ENCODE results near the gene MACO1.

MACO1 gene

DNA sequence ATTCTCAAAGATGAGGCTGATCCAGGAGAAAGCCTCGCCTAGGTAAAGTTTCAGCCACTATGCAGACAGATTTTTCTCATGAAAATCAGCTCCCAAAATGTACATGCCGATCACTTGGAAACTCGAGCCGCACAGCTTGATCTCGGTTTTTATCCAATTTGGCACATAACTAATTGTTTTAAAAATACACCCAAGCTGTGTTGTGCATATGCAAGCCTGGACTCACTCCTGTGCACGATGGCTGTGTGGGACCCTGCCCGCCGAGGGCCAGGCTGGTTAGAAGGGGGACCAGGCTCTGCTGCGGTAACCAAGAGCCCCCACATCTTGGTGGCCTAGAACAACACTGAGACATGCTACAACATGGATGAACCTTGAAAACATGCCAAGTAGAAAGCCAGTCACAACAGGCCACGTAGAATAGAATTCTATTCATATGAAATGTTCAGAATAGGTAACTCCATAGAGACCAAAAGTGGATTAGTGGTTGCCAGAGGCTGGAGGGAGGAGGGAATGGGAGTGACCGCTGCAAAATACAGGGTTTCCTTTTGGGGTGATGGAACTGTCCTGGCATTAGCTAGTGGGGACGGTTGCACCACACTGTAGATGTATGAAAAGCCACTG is 96.6 kb downstream of the MACO1 start:
- no peak for DNase-seq
- peaks cover 2% of the 10 kb centered on the region for H3K4me1 Mint-ChIP-seq (ENCODE audit: low read depth)
- no peak overlapping the region for H3K27ac Mint-ChIP-seq
- H3K9me3 Mint-ChIP-seq = no peaks in the 10 kb centered on the region
- no peak overlapping the region for H3K4me3 Mint-ChIP-seq
- no peaks in the 10 kb centered on the region for H3K27me3 Mint-ChIP-seq
- H3K36me3 Mint-ChIP-seq (ENCODE audit: low read depth) = no peaks in the 10 kb centered on the region

DNA sequence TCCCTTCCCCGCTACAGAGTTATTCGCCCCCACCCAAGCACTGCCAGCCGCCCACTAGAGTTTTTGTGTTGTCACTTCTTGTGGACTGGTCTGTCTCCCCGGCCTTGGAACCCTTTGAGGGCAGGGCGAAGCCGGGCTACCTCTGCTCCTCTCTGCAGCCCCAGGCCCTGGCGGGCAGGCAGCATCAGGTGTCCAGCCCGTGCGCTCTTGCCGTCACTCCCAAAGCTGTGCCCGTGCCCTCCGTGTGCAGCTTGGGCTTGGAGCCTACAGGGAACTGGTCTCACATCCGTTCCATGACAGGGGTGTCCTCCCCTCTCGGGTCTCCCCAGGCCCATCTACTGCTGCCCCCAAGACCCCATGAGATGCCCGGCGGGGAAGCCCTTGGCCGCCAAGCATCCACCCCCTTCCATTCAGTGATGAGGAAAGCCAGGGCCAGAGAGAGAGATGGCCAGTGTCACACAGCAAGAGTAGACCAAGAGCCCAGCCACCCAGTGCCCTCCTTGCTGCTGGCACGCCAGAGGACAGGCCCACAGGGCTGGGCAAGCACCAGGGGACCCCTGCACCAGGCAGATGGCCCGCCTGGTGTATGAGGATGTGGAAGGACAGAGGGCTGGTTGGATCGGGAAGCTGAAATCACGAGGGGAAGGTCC is 97.4 kb downstream of the MACO1 start:
- H3K27me3 Mint-ChIP-seq = no peaks in the 10 kb centered on the region
- H3K4me1 Mint-ChIP-seq (ENCODE audit: low read depth) = peaks cover 2% of the 10 kb centered on the region
- H3K36me3 Mint-ChIP-seq (ENCODE audit: low read depth) = no peaks in the 10 kb centered on the region
- no peak overlapping the region for H3K4me3 Mint-ChIP-seq
- no peak overlapping the region for H3K27ac Mint-ChIP-seq
- DNase-seq = no peak
- H3K9me3 Mint-ChIP-seq = no peaks in the 10 kb centered on the region

DNA sequence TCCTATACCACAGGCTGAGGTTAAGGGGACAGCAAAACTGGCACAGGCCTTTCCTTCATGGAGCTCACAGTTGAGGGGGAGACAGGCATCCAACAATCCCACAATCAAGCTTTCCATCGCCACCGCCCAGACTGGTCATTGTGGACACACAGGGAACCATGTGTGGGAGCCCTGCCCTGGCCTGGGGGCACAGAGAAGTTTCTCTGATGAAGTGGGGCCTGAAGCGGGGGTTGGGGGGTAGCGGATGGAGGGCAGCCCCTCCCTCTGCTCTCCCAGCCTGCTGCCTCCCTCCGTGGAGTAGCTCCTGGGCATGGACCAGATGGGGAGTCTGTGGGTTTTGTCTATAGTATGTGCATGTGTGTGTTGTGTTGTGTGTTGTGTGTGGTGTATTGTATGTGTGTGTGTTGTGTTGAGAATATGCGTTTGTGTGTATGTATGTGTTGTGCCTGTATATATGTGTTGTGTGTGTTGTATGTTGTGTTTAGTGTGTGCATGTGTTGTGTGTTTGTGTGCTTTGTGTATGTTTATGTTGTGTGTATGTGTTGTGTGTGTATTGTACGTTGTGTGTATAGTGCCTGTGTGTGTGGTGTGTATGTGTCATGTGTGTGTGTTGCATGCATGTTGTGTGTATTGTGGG is 98.3 kb downstream of the MACO1 start:
- no peaks in the 10 kb centered on the region for H3K27me3 Mint-ChIP-seq
- no peak overlapping the region for H3K4me3 Mint-ChIP-seq
- peaks cover 2% of the 10 kb centered on the region for H3K4me1 Mint-ChIP-seq (ENCODE audit: low read depth)
- H3K36me3 Mint-ChIP-seq (ENCODE audit: low read depth) = no peaks in the 10 kb centered on the region
- no peak overlapping the region for H3K27ac Mint-ChIP-seq
- H3K9me3 Mint-ChIP-seq = no peaks in the 10 kb centered on the region
- DNase-seq = no peak

DNA sequence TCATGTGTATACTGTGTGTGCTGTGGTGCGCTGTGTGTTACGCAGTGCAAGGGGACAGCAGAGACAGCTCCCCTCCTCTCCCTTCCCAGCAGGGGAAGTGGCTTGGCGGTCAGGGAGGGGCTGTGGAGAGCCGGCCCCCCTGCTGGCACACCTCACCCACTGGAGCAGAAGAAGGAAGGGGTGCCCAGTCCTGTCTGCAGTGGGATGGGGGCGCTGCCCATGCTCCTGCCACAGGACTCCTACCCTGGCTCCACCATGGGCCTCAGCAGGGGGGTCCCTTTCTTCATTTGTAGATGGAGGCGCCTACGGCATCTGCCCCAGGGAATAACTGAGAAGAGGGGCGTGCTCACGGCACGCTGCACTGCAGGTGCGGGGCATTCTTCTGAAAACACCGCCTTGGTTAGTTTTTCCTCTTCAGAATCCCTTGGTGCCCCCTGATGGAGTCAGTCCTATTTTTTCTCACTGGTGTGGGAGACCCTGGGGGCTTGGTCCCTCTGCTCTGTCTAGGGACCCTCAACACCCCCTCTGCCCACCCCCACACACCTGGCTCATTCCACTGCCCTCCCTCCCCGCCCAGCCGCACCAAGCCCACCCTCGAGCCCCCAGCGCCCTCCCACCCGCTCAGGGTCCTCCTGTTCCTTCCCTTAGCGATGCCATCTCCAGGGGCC is 99.0 kb downstream of the MACO1 start:
- Mint-ChIP-seq H3K27ac (no peak overlapping the region), H3K9me3 (no peaks in the 10 kb centered on the region), H3K4me1 (ENCODE audit: low read depth) (peaks cover 2% of the 10 kb centered on the region), H3K4me3 (no peak overlapping the region), H3K36me3 (ENCODE audit: low read depth) (no peaks in the 10 kb centered on the region), H3K27me3 (no peaks in the 10 kb centered on the region)
- DNase-seq = no peak

DNA sequence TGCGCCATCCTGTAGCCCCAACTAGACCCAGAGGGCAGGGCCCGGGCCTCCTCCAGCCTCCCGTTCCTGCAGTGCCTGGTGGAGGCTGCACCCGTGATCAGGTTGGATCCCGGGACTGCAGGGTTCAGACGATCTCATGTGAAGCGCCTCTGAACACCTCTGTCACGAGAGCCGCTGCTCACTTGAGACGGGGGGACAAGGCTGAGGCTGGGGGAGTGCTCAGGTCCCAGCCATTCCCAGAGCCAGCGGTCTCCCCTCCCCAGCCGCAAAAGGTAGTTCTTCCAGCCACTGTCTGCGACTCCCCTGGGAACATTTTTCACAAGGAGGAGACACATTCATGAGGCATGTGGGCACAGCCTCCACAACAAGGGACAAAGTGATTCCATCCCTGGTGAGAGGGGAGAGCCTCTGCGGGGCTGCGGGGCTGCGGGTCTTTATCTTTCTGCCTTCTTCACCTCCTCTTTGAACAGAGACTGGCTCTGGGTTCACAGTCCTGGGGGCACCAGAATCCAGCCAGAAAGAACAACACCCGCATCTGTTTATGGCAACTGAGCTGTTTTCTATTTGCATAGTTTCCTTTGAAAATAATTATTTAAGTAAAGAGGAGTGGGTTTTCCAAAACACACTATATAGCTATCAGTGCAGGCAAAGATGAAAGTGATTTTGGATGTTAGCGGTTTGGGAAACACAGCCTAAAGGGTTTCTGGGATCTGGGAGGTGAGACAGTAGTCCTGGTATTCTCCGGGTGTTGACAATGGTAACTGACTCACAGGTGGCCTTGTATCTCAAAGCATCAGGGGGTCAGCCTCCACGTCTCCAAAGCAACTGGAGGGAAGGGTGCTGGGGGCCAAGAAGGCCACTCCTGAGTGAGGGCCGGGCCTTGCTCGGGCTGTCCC is 99.7 kb downstream of the MACO1 start:
- no peak for DNase-seq
- H3K27me3 Mint-ChIP-seq = no peaks in the 10 kb centered on the region
- H3K9me3 Mint-ChIP-seq = no peaks in the 10 kb centered on the region
- H3K4me1 Mint-ChIP-seq (ENCODE audit: low read depth) = peaks cover 2% of the 10 kb centered on the region
- no peaks in the 10 kb centered on the region for H3K36me3 Mint-ChIP-seq (ENCODE audit: low read depth)
- H3K27ac Mint-ChIP-seq = no peak overlapping the region
- no peak overlapping the region for H3K4me3 Mint-ChIP-seq

DNA sequence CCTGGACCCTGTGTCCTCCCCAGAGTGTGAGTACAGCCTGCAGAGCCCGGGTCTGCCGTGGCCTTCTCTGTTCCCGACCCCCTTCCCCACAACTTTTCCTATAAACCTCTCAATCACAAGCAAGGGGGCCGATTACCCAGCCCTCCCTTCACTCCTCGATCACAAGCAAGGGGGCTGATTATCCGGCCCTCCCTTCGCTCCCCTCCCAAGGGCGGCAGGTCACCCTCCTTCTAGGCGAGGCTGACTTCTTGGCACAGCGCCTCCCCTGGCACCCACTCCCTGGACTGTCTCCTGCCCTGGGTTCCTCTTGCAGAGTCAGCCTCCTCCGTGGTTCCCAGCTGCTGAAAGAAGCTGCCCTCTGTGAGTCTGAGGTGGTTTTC is 100.4 kb downstream of the MACO1 start:
- H3K4me3 Mint-ChIP-seq = no peak overlapping the region
- no peak overlapping the region for H3K27ac Mint-ChIP-seq
- H3K36me3 Mint-ChIP-seq (ENCODE audit: low read depth) = no peaks in the 10 kb centered on the region
- no peaks in the 10 kb centered on the region for H3K27me3 Mint-ChIP-seq
- DNase-seq = no peak
- H3K4me1 Mint-ChIP-seq (ENCODE audit: low read depth) = peaks cover 2% of the 10 kb centered on the region
- no peaks in the 10 kb centered on the region for H3K9me3 Mint-ChIP-seq

DNA sequence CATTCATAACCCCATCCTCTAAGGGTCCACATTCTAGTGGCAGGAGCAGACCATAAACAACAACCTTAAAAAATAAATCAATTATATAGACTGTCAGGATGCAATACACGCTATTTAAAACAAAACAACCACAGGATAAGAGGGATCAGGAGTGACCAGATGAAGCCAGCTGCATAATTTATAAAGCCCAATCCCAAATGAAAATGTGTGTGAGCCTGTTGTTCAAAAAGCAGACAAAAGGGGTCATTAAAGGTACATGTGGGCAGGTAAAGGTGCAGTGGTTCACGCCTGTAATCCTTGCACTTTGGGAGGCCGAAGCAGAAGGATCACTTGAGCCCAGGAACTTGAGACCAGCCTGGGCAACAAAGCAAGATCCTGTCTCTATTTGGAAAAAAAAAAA is 102.3 kb downstream of the MACO1 start:
- H3K36me3 Mint-ChIP-seq (ENCODE audit: low read depth) = no peaks in the 10 kb centered on the region
- no peaks in the 10 kb centered on the region for H3K27me3 Mint-ChIP-seq
- no peak overlapping the region for H3K4me3 Mint-ChIP-seq
- DNase-seq = no peak
- no peak overlapping the region for H3K27ac Mint-ChIP-seq
- H3K4me1 Mint-ChIP-seq (ENCODE audit: low read depth) = peaks cover 2% of the 10 kb centered on the region
- no peaks in the 10 kb centered on the region for H3K9me3 Mint-ChIP-seq

DNA sequence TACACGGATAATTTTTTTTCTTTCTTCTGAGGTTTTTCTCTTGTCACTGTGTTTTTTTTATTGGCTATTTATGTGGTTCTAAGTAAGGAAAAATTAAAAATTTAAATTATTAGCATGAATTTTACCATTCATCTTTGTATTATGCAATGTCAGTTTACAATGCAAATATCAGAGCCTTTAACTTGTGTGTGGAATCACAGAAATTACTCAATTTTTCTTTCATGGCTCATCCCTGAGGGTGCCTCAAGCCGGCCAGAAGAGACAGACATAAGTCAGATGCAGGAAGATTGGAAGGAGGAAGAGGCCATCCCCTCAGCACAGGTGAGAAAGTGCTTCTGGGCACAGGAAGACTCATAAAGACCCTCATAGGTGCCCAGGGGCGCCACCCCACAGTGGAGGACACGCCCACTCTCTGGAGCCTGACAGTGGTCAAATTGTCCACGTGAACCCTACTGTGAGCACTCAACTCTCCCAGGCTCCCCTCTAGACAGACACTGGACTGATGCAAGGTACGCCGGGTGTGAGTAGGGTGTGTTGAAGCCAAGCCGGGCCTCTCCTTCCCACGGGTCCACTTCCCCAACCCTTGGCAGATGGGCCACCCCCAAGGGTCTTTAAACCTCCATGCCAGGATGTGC is 103.2 kb downstream of the MACO1 start:
- Mint-ChIP-seq H3K36me3 (ENCODE audit: low read depth) (no peaks in the 10 kb centered on the region), H3K4me3 (no peak overlapping the region), H3K9me3 (no peaks in the 10 kb centered on the region), H3K4me1 (ENCODE audit: low read depth) (peaks cover 2% of the 10 kb centered on the region), H3K27ac (no peak overlapping the region), H3K27me3 (no peaks in the 10 kb centered on the region)
- no peak for DNase-seq

DNA sequence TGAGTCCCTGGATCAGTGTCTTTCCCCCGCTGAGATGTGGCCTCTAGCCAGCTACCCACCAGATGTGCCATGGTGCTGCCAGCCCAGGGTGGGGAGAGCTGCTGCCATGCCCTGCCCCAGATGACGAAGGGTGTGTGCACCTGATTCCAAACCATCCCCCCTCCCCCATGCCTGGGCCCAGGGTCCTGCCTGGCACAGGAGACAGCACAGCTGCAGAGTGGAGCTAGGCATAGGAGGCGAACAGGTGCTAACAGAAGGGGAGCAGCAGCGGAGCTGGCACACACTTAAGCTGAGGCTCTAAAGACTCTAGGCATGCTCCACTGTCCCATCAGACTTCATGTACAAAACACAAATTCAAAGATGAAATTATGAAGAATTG is 103.7 kb downstream of the MACO1 start:
- H3K4me3 Mint-ChIP-seq = no peak overlapping the region
- no peaks in the 10 kb centered on the region for H3K27me3 Mint-ChIP-seq

DNA sequence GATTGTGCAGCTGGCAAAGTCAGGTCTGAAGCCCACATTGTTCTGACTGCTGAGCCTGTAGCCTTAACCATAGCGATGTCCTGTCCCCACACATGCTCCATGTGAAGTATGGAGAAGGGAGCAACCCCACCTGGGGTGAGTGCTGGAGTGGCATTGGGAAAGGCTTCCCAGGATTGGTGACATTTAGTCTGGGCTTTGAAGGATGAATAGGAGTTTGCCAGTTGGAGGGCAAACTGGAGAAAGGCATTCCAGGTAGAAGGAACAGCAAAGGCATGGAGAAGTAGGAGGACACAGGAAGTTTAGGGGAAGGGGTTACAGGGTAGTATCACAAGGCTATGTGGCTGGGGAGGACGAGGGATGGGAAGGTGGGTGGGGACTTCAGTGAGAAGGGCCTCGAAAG is 105.4 kb downstream of the MACO1 start:
- Mint-ChIP-seq H3K36me3 (ENCODE audit: low read depth) (no peaks in the 10 kb centered on the region), H3K27ac (no peak overlapping the region), H3K4me1 (ENCODE audit: low read depth) (no peaks in the 10 kb centered on the region), H3K4me3 (no peak overlapping the region), H3K27me3 (no peaks in the 10 kb centered on the region), H3K9me3 (no peaks in the 10 kb centered on the region)
- no peak for DNase-seq

More for the DNA sequence above, 103.7 kb downstream of the MACO1 start:
- H3K27ac Mint-ChIP-seq = no peak overlapping the region
- H3K4me1 Mint-ChIP-seq (ENCODE audit: low read depth) = no peaks in the 10 kb centered on the region
- no peak for DNase-seq
- H3K9me3 Mint-ChIP-seq = no peaks in the 10 kb centered on the region
- H3K36me3 Mint-ChIP-seq (ENCODE audit: low read depth) = no peaks in the 10 kb centered on the region

DNA sequence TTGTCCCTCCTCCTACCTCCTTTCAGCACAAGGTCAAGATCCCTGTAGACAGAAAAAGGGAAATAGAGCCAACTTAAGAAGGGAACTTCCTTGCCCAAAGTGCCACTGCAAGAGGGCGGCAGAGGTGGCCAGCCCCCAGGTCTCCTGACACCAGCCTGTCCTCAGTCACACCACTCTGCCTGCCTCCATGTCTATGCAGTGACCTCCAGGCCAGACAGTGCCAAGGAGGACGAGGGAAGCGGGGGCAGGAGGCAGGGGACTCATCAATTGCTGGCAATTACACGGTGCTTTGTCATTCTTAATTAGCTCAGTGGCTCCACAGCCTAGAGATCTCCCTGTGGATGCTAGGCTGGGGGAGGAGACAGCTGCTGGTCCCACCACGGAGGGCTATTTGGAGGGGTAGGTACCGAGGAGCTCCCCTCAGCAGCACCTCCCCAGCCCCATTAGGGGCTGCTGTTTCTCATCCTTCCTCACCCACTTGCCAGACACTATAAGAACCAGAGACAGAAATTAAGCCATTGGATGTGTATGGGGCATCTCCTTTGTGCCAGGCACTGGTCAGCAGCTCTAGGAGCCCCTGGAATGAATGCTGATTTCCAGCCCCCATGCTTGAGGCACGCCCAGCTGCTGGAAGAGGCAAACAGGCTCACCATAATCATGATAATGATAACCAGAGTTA is 106.6 kb downstream of the MACO1 start:
- Mint-ChIP-seq H3K4me1 (ENCODE audit: low read depth) (no peaks in the 10 kb centered on the region), H3K9me3 (no peaks in the 10 kb centered on the region), H3K36me3 (ENCODE audit: low read depth) (no peaks in the 10 kb centered on the region), H3K27me3 (no peaks in the 10 kb centered on the region), H3K27ac (no peak overlapping the region), H3K4me3 (no peak overlapping the region)
- no peak for DNase-seq

DNA sequence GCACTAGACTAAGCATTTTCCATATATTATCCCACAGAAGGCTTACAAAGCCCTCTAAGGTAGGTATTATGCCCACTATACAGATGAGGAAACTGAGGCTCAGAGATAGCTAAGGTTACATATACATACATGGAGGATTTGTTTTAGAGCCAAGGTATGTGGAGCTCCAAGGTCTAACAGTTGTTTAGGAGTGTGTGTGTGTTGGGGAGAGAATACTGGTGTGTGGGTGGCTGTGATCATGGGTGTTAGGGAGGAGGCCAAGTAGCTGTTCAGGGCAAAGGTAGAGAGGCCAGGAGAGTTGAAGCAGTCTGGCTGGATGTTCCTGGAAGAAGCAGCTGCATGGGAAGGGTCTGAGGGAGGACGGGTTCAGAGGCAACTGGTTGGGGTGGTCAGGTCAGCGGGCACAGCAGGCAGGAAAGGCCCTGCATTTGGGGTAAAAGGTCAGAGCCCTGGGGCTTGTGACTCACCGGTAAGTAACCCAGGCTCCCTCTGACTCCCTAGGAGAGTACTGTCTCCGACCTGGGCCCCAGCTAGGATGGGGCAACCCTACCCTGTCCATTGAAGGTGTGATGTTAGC is 107.6 kb downstream of the MACO1 start:
- H3K9me3 Mint-ChIP-seq = no peaks in the 10 kb centered on the region
- no peak overlapping the region for H3K27ac Mint-ChIP-seq
- DNase-seq = no peak
- H3K4me1 Mint-ChIP-seq (ENCODE audit: low read depth) = peaks cover 3% of the 10 kb centered on the region
- no peaks in the 10 kb centered on the region for H3K36me3 Mint-ChIP-seq (ENCODE audit: low read depth)
- H3K4me3 Mint-ChIP-seq = no peak overlapping the region
- H3K27me3 Mint-ChIP-seq = no peaks in the 10 kb centered on the region

DNA sequence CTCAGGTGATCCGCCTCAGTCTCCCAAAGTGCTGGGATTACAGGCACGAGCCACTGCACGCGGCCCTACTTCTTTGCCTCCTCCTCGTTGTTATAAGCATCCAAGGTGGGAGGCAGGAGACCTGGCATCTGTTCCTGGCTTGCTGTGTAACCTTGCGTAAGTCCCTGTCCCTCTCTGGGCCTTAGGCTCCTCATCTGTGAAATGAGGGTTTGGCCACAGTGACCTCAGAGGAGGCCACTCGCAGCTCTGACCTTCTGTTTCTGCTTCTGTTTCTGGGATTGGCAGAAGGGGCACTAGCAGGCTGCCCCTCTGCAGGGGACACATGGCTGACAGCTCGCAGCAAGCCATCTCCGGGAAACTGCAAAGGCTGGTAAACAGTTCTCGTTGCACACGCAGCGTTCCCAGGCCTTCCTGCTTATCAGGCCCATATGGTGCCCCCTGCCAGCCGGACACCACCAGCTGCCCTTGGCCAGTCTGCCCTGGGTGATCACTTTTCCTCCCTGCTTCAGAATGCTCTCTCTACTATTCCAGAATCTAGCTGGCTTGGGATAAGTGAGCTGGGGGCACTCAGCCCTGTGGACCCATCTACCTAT is 110.1 kb downstream of the MACO1 start:
- Mint-ChIP-seq H3K4me3 (no peak overlapping the region), H3K27ac (no peak overlapping the region), H3K36me3 (ENCODE audit: low read depth) (no peaks in the 10 kb centered on the region), H3K9me3 (no peaks in the 10 kb centered on the region), H3K27me3 (no peaks in the 10 kb centered on the region), H3K4me1 (ENCODE audit: low read depth) (peaks cover 19% of the 10 kb centered on the region)
- DNase-seq = no peak

All from activated T-cell treated with anti-CD3 and anti-CD28 coated beads, Interleukin-2, amount 50 U/mL, for 24 hours (primary cell).